ENCODE results near the gene ABI1. TPM values are rescaled to one million over a fixed set of nuclear protein-coding genes. Genes with fewer than 3 reads are reported as not detected.

Gene ABI1
- total and polyA plus RNA-seq, 2 donors (not counting 1 experiment from before 2014, with no cell fraction given), result 29.4 to 74.3 TPM

DNA sequence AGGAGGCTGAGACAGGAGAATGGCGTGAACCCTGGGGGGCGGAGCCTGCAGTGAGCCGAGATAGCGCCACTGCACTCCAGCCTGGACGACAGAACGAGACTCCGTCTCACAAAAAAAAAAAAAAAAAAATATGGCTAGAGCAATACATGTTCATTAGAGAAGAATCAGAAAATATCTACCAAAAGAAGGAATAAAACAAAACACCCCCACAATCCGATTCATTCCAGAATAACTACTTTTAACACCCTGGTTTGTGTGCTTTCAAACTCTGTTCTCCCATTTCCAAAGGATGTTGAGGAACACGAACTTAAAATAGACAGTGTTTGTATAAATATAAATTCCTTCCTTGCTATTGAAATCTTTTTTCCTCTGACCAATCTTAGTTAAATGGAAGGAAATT, 156.8 kb downstream of the ABI1 start:
- H3K9ac ChIP-seq (ENCODE audit: insufficient read depth, low read length), result no peak overlapping the region
- no peaks in the 10 kb centered on the region for H4K20me1 ChIP-seq (ENCODE audit: control insufficient read depth, extremely low read depth, insufficient read depth, low read length)
- TF ChIP-seq, protein P1, sequence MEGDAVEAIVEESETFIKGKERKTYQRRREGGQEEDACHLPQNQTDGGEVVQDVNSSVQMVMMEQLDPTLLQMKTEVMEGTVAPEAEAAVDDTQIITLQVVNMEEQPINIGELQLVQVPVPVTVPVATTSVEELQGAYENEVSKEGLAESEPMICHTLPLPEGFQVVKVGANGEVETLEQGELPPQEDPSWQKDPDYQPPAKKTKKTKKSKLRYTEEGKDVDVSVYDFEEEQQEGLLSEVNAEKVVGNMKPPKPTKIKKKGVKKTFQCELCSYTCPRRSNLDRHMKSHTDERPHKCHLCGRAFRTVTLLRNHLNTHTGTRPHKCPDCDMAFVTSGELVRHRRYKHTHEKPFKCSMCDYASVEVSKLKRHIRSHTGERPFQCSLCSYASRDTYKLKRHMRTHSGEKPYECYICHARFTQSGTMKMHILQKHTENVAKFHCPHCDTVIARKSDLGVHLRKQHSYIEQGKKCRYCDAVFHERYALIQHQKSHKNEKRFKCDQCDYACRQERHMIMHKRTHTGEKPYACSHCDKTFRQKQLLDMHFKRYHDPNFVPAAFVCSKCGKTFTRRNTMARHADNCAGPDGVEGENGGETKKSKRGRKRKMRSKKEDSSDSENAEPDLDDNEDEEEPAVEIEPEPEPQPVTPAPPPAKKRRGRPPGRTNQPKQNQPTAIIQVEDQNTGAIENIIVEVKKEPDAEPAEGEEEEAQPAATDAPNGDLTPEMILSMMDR (conservative IDR thresholded peaks at IDR 0.05 in 1 of 2, IDR thresholded peaks at IDR 0.05 in 1 of 2; ENCODE audit: low read depth in 1 of 2, low read length in 2 of 2), result no peak
- no peak for TF ChIP-seq EZH2 (IDR thresholded peaks at IDR 0.05; ENCODE audit: low read length, missing control alignments)
- H3K4me3 ChIP-seq (replicated peaks in 1 of 4; ENCODE audit: control extremely low read depth in 1 of 4, insufficient read depth in 1 of 4, low read depth in 3 of 4, low read length in 4 of 4), result no peak overlapping the region
- H3K36me3 ChIP-seq (ENCODE audit: control insufficient read depth, insufficient read depth, low read length), result peaks cover 2% of the 10 kb centered on the region
- DNase-seq (ENCODE audit: low read depth in 2 of 2), result no peak
- H3K27ac ChIP-seq (ENCODE audit: insufficient read depth, low read length), result no peak overlapping the region
- H3K27me3 ChIP-seq (ENCODE audit: control insufficient read depth, insufficient read depth, low read length), result no peaks in the 10 kb centered on the region
- no peak overlapping the region for H3K4me2 ChIP-seq (ENCODE audit: extremely low read depth, insufficient read depth, low read length)
- H2AFZ ChIP-seq (ENCODE audit: low read length), result no peak overlapping the region
- H3K9me3 ChIP-seq (ENCODE audit: control insufficient read depth, insufficient read depth, low read depth, low read length), result no peaks in the 10 kb centered on the region
- H3K4me1 ChIP-seq (ENCODE audit: control insufficient read depth, extremely low read depth, insufficient read depth, low read length), result no peaks in the 10 kb centered on the region
- H3K79me2 ChIP-seq (ENCODE audit: control insufficient read depth, insufficient read depth, low read length), result peaks cover 32% of the 10 kb centered on the region

DNA sequence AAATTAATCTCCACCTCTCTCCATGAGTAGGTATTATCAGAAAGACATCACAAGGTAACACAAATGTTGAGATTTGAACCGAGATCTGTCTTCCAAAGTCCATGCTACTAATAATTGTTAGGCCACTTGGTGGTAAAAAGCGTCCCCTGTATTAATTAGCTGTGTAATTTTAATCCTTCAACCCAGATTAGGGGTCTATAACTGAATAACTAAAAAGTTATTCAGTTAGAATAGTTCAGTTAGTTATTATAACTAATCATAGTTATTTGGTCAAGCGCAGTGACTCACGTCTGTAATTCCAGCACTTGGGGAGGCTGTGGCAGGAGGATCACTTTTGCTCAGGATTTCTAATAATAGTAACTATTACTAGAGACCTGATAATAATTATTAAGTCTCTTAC, 157.7 kb downstream of the ABI1 start:
- Histone ChIP-seq H4K20me1 (ENCODE audit: control insufficient read depth, extremely low read depth, insufficient read depth, low read length) (no peaks in the 10 kb centered on the region), H3K27me3 (ENCODE audit: control insufficient read depth, insufficient read depth, low read length) (no peaks in the 10 kb centered on the region), H3K4me1 (ENCODE audit: control insufficient read depth, extremely low read depth, insufficient read depth, low read length) (peaks cover 2% of the 10 kb centered on the region), H3K79me2 (ENCODE audit: control insufficient read depth, insufficient read depth, low read length) (peaks cover 41% of the 10 kb centered on the region), H3K9me3 (ENCODE audit: control insufficient read depth, insufficient read depth, low read depth, low read length) (no peaks in the 10 kb centered on the region), H3K4me3 (replicated peaks in 1 of 4; ENCODE audit: control extremely low read depth in 1 of 4, insufficient read depth in 1 of 4, low read depth in 3 of 4, low read length in 4 of 4) (no peak overlapping the region), H2AFZ (ENCODE audit: low read length) (no peak overlapping the region), H3K27ac (ENCODE audit: insufficient read depth, low read length) (no peak overlapping the region), H3K4me2 (ENCODE audit: extremely low read depth, insufficient read depth, low read length) (no peak overlapping the region), H3K9ac (ENCODE audit: insufficient read depth, low read length) (no peak overlapping the region), H3K36me3 (ENCODE audit: control insufficient read depth, insufficient read depth, low read length) (no peaks in the 10 kb centered on the region)
- TF ChIP-seq, protein P1 (conservative IDR thresholded peaks at IDR 0.05 in 1 of 2, IDR thresholded peaks at IDR 0.05 in 1 of 2; ENCODE audit: low read depth in 1 of 2, low read length in 2 of 2), result no peak
- no peak for TF ChIP-seq EZH2 (IDR thresholded peaks at IDR 0.05; ENCODE audit: low read length, missing control alignments)
- DNase-seq (ENCODE audit: low read depth in 2 of 2), result no peak

DNA sequence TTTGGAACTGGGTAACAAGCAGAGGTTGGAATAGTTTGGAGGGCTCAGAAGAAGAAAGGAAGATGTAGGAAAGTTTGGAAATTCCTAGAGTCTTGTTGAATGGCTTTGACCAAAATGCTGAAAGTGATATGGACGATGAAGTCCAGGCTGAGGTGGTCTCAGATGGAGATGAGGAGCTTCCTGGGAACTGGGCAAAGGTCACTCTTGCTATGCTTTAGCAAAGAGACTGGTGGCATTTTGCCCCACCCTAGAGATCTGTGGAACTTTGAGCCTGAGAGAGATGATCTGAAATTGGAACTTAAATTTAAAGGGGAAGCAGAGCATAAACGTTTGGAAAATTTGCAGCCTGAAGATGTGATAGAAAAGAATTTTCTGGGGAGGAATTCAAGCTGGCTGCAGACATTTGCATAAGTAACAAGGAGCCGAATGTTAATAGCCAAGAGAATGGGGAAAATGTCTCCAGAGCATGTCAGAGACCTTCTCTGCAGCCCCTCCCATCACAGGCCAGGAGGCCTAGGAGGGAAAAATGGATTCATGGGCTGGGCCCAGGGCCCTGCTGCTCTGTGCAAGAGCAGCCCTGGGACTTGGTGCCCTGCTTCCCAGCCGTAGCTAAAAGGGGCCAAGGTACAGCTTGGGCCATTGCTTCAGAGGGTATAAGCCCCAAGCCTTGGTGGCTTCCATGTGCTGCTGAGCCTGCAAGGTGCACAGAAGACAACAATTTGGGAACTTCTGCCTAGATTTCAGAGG, 159.7 kb downstream of the ABI1 start:
- Histone ChIP-seq H3K27me3 (ENCODE audit: control insufficient read depth, insufficient read depth, low read length) (no peaks in the 10 kb centered on the region), H3K4me1 (ENCODE audit: control insufficient read depth, extremely low read depth, insufficient read depth, low read length) (peaks cover 4% of the 10 kb centered on the region), H3K4me2 (ENCODE audit: extremely low read depth, insufficient read depth, low read length) (no peak overlapping the region), H3K36me3 (ENCODE audit: control insufficient read depth, insufficient read depth, low read length) (no peaks in the 10 kb centered on the region), H3K79me2 (ENCODE audit: control insufficient read depth, insufficient read depth, low read length) (peaks cover 46% of the 10 kb centered on the region), H2AFZ (ENCODE audit: low read length) (no peak overlapping the region), H3K9ac (ENCODE audit: insufficient read depth, low read length) (no peak overlapping the region), H3K27ac (ENCODE audit: insufficient read depth, low read length) (no peak overlapping the region), H4K20me1 (ENCODE audit: control insufficient read depth, extremely low read depth, insufficient read depth, low read length) (no peaks in the 10 kb centered on the region), H3K9me3 (ENCODE audit: control insufficient read depth, insufficient read depth, low read depth, low read length) (no peaks in the 10 kb centered on the region), H3K4me3 (replicated peaks in 1 of 4; ENCODE audit: control extremely low read depth in 1 of 4, insufficient read depth in 1 of 4, low read depth in 3 of 4, low read length in 4 of 4) (no peak overlapping the region)
- TF ChIP-seq EZH2 (IDR thresholded peaks at IDR 0.05; ENCODE audit: low read length, missing control alignments), result no peak
- DNase-seq (ENCODE audit: low read depth in 2 of 2), result no peak

Measured in fibroblast of lung (primary cell).